Gastrocnemius medialis (tissue), 4 donors: ENCODE measurements around the gene RNF151.
"Not testable (repeated sequence)": the region's sequence is repeated elsewhere in the genome, so short reads cannot be mapped to it uniquely, and the experiment has no call there.

Source experiments
- POLR2A ChIP-seq, 2 donors: fragments of 450-650 bp; IDR thresholded peaks; one replicate each; pipeline ENCODE4 v1.6.1; 2017; ENCODE audit warnings: antibody characterized with exemption in 2 of 2, mild to moderate bottlenecking in 2 of 2, moderate library complexity in 2 of 2
- TF ChIP-seq, protein P1 (sequence below), 5 experiments: fragments of 450-650 bp in 3 of 5; fragments of 200-600 bp in 2 of 5; sonication (generic) in 2 of 5; IDR thresholded peaks in 4 of 5; conservative IDR thresholded peaks in 1 of 5; 1 replicate in 4 of 5; 2 replicates in 1 of 5; pipeline ENCODE4 v1.5.1; 2016 to 2019; ENCODE audit warnings: antibody characterized with exemption in 5 of 5, mild to moderate bottlenecking in 3 of 5, moderate library complexity in 3 of 5

DNA sequence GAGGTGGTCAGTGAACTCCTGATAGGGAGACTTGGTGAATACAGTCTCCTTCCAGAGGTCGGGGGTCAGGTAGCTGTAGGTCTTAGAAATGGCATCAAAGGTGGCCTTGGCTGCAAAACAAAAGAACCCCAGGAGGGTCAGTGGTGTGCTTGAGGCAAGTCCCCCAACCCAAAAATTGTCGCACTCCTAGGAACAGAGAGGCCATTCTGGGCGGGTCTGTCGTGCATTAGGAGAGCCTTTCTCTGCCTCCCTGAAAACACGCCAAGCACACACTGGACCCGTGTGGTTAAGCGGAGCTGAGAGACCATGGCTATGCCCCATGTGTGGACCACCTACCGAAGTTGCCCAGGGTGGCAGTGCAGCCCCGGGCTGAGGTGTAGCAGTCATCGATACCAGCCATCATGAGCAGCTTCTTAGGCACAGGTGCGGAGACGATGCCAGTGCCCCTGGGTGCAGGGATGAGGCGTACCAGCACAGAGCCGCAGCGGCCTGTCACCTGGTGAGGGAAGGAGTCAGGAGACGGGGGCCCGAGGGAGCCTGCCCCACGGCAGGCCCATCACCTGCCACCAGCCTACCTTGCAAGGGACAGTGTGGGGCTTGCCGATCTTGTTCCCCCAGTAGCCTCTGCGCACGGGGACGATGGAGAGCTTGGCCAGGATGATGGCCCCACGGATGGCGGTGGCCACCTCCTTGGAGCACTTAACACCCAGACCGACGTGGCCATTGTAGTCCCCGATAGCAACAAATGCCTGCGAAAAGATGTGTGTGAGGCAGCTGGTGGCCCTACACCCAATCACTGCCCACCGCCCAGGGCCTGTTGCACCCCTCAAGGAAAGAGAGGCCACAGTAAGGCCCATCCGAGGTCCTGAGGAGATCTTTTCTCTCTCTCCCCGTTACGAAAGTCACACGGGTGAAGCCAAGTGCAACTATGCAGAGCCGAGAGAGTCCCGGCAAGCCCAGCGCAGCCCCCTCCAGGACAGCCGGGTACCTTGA is 4.2 kb upstream of the RNF151 start:
- TF ChIP-seq, protein P1, sequence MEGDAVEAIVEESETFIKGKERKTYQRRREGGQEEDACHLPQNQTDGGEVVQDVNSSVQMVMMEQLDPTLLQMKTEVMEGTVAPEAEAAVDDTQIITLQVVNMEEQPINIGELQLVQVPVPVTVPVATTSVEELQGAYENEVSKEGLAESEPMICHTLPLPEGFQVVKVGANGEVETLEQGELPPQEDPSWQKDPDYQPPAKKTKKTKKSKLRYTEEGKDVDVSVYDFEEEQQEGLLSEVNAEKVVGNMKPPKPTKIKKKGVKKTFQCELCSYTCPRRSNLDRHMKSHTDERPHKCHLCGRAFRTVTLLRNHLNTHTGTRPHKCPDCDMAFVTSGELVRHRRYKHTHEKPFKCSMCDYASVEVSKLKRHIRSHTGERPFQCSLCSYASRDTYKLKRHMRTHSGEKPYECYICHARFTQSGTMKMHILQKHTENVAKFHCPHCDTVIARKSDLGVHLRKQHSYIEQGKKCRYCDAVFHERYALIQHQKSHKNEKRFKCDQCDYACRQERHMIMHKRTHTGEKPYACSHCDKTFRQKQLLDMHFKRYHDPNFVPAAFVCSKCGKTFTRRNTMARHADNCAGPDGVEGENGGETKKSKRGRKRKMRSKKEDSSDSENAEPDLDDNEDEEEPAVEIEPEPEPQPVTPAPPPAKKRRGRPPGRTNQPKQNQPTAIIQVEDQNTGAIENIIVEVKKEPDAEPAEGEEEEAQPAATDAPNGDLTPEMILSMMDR (IDR thresholded peaks at IDR 0.05 in 4 of 5, conservative IDR thresholded peaks at IDR 0.05 in 1 of 5) = not testable (repeated sequence)
- not testable (repeated sequence) for TF ChIP-seq POLR2A (IDR thresholded peaks at IDR 0.05)
